GM19468 (cell line): ENCODE results near the gene TXNDC11.

Experiments used
- ATAC-seq: cut with Tn5 transposase; IDR thresholded peaks from one replicate; pipeline ENCODE4 v1.9.1; 2021; ENCODE audit warnings: mild to moderate bottlenecking, moderate library complexity, moderate number of reproducible peaks; ENCODE audit not compliant: unreplicated experiment; ENCODE audit errors: extremely low read depth

Gene TXNDC11

DNA sequence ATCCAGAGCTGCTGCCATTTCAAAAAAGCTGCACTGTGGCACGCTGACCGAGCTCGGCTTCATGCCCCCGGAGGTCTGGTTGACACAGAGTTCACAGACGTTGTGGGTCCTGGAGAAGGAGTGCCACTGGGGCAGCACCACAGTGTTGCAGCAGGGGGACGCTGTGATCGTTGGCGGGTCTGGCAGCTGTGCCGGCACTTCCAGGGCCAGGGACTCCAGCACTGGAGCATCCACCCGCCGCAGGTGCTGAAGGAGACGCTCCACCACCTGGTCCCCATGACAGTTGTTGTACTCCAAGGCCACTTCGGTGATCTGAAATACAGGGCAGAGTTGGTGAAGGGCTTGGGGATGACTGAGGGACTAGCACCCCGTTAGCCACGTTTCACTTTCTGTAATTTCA is 50.9 kb downstream of the TXNDC11 start:
- ATAC-seq: no peak

DNA sequence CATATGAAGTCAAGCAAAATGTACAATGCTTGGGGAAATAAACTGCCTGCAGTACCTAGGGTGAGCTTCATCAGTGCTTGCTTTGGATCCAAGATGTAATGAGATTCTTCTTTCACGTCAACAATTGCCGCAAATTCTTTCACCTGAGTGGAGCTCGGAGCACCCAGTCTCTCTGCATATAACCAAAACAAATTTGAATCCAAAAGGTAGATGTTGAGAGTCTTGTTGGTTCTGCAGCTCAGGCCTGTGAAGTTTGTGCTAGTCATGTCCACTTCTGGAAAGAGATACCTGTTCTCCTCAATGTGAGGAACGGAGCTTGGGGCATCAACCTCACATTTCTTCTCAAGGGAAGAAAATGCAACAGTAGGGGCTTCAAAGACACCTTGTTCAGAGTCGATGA is 51.4 kb downstream of the TXNDC11 start:
- ATAC-seq: no peak

DNA sequence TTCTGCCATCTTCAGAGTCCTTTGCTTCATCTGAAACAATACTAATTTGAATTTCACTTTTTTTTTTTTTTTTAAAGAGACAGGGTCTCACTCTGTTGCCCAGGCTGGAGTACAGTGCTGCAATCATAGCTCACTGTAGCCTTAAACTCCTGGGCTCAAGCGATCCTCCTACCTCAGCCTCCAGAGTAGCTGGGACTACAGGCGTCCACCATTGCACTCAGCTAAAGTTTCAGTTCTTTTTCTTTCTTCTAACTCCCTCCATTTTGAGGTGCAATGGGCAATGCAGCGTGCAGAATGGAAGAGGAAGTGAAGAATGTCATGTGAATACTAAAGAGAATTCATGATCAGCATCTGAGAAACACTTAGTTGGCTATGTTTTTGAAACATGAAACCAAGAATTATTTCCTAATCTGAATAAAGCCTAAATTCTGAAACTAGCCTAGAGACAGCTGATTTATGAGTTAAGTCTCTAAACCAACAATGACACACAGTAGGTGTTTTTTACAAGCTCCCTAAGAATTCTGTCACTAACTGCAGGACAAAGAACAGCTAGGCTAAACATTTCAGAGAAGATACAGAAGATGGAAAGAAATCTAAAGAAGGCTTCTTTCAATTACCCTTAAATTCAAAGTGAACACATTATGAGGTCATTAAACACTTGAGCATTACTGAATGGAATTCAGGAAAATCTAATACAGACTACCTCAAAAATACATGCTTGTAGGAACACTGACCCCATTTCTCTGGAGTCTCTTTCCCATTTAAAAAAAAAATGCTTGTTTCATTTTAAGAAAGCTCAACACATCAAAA is 53.4 kb downstream of the TXNDC11 start:
- ATAC-seq: peak; percentile 52

DNA sequence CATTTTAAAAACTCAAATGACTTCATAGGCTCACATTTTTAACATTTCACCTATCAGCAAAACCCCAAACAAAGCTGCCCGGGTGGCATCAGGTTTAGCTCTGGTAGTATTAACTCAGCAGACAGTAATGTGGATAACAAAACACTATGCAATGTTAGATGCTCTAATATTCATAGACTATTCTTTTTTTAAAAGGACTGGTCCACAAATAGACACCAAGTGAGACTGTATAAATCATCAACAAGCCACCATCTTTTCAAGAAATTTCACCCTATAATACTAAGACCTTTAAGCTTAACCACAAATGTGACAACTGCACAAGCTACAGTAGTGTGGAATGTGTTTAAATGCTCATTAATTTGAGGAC is 54.2 kb downstream of the TXNDC11 start:
- ATAC-seq: no peak

DNA sequence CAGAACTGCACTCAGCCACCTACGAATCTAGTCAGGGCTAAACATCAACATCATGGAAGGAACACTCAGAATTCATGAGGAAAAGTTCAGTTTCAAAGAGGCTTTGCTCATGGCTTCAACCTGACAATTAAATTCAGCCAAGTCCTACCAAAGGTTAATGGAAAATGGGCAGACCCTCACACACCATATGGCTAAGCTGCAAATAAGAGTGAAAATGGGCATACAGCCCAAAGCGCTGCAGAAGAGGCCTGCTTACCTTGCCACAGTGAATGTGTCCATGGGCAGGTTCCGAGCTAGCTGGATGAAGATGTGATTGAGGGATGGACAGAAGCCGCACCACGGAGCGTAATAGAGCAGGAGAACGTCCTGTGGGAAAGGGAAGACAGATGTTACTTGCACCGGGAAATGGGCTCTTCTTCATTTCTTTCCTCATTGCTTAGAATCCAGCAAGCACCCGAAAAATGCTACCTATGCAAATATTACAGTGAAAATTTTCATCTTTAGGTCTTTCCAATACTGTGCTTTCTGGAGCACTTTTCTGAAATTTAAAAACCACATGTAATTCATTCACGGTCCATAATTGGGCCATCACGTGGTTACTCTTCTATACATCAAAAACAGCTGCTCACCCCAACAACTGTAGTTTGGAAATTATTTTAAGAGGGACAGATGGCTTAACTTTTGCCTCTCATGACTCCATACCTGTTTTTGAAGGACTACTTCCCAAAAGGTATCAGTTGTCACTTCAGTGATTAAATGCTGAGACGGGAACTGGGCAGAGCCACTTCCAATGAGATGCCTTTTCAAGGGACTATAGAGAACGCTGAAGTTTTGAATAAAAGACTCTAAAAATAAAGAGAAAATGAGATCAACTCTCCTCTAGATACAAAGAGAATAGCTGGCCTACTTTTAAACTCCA is 54.8 kb downstream of the TXNDC11 start:
- no peak for ATAC-seq

DNA sequence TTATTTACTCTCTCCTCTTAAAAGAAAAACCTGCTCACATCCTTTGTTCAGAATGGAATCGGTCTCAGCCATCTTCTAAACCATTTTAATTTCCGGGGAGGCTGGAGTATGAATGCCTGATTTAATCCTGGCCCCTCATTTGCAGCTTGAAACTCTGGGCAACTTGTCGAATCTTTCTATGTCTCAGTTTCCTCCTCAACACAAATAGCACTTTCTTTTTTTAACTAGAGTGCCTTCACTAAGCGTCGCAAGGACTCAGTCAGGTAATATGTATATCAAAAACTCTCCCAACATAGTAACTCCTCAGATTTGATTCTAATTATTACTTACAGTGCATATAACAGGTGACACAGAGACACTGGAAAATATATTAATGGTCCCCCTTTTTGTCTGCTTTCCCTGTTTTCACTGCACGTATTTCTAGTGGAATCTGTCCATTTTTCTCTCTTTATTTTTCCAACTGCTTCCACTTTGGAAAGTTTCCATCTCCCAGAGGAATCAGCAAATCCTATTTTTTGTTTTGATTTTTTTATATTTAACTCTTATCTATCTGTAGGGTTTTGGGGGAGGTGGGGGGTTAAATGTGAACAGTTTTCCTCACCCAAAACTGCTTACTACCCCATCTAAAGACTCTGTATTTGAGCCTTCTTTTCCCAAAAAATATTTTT is 55.8 kb downstream of the TXNDC11 start:
- ATAC-seq: no peak

DNA sequence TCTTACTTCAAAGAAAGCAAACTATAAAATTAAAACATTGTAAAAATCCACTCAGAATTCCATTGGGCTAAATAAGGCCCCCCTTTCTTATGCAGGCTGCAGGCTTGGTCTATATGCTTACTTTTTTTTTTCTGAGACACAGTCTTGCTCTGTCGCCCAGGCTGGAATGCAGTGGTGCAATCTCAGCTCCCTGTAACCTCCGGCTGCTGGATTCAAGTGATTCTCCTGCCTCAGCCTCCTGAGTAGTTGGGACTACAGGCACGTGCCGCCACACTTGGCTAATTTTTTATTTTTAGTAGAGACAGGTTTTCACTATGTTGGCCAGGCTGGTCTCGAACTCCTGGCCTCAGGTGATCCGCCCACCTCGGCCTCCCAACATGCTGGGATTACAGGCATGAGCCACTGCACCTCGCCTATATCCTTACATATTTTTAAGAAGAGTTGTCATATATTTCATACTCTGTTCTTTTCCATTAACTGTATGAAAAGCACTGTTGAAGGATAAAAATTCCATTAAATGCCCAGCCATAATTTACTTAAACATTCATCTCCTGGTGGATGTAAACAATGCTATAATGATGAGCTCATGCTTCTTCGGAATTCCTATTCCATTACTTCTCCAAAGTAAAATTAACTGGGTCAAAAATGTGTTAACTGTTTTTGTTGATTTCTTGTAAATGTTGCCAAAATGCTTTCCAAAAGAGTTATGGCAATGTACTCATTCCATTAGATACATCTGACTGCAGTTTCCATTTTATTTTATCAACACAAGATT is 56.6 kb downstream of the TXNDC11 start:
- no peak for ATAC-seq

DNA sequence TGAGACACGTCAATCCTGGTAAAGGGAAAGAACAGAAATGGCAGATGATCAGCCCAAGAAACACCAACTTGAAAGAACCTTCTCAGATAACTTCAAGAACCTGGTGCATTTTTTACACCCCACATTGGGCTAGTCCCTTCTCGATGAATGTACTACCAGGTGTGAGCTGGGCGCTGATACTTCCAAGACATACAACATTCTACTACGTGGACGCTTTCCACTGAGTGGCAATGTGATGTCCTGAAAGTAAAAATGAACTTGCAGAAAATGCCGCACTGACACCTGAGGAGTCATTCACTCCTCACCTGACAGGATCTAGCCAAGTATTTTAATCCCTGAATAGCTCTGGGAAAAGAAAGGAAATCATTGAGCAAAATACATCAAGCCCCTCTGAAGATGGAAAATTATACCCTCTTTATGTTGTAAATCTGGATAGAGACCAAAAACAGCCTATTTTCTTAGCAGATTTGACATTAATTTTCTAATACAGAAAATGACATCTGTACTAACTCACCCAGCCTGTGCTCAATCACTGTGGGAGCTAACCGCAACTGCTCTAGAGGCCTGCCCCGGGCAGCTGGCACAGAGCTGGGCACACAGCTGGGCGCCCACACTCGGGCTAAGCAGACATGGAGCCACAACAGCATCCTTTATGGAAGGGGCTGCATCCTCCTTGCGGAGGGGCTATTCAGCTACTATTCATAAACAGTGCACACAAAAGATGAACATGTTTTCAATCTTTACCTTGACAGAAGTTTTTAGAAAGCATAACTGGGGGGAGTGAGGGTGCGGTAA is 58.2 kb downstream of the TXNDC11 start:
- no peak for ATAC-seq

DNA sequence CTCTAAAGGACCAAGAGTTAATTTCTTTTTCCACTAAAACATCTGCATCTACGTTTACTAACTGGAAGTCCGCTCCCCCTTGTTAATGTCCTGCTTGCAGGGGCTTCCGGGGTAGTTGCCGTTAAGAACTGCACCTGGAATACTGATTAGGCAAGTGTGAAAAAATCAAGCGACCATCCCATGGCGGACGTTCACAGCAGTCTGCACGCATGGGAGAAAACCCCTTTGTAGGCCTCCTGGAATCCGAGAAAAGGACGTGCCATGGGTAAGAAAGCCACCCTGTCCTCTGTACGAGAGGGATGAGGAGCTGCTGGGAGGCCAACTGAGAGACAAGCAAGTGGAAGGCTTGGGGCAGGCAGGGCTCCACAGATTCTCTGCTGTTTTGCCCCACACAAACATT is 59.5 kb downstream of the TXNDC11 start:
- ATAC-seq: no peak

DNA sequence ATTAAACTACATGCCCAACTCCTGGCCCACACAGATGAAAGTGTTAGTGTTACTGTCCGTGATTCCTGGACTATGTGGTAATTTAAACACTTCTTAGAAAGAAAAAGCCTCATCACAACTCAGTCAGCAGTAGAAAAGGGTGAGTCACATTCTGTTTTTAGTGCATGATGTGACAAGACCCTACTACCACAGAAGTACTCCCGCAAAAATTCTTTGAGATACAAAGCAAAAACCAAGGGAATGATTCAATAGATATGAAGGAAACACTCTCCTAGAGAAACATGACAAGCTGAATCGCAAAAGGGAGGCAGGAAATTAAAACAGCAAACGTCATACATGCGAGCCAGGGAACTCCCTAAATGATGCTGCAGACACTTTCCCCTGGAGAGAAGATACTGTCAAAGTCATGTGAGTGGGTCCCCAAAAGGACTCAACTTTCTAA is 60.0 kb downstream of the TXNDC11 start:
- ATAC-seq: no peak

DNA sequence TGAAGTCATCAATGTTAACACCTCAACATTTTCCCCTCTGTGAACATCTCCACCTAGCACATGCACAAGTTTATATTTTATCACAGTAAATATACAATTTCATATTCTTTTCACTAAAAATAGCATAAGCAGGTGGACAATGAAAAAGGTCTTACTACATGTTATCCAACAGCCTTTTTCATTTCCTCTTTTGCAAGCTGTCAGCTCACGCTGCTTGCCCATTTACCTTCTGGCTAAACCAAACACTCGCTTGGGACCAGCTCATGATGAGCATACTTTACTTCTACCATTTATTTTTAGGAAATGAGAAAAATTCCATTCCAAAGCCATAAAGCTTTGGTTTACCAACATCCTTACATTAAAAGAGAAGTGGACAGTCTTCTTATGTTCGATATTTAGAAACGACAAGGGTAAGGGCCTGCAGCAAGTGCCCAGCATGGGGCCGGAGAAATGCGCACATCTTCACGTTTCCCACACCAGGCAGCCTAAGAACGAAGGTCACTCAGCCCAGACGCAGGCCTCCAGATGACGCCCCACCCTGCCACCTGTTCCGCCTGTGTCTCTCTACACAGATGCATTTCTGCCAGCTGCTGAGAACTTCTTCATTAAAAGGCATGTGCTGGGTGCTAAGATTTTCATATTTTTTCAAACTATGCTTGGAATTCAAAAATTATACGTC is 60.5 kb downstream of the TXNDC11 start:
- no peak for ATAC-seq

DNA sequence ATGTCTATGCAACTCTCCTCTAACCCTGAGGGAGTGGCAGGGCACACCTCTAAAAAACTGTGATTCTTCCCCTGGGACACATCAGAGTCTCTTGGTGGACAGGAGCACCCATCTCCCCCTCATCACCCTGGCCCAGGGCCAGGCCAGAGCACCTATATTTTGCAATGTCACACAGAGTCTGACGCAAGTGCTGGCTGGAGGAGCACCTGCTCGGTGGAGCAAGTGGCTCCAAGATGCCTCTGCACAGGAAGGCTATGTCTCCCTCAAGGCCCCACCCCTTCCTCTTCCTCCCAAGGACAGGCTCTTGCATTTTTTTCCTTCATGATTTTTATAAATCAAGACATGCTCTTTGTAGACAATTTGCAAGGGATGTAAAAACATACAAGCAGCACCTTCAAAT is 61.1 kb downstream of the TXNDC11 start:
- no peak for ATAC-seq

DNA sequence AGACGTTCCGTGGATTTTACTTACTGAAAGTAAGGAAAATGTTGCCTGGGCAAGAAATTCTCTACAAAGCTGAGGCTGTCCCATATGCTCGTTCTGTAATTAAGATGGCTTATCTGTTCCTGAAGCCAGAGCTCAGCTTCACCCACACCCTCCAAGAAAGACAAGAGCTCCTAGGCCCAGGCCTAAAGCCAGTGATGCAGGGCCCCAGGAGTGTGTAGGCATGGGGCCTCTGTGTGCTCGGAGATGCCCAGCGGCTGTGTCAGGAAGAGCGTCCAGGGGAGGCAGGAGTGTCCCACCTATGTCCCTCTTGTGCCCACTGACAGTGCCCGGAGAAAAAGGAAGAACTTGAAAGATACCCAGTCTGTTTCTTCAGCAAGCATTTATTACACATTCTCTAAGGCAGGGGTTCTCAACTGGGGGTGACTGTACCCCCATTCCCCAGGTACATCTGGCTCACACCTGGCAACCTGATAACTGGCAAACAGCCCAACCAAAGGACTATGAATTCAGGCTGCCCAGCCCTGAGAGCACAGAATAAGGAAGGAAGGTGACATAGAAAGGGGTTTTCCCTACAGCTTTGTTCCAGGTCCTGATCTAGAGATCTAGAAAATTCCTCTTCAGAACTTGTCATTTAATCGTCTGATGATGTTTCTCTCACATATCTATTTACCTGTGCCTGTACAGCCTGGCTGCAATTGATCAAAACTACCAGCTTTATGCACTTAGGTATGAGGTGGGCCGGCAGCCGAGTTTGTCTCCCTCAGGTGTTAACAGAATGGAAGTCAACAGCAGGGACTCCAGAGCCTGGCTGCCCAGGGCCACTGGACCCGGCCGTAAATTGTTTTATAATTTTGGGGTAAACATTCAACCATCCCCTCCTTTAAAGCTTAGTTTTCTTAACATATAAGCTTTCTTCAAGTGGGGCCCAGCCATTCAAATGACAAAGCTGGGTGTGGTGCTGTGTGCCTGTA is 62.4 kb downstream of the TXNDC11 start:
- no peak for ATAC-seq

DNA sequence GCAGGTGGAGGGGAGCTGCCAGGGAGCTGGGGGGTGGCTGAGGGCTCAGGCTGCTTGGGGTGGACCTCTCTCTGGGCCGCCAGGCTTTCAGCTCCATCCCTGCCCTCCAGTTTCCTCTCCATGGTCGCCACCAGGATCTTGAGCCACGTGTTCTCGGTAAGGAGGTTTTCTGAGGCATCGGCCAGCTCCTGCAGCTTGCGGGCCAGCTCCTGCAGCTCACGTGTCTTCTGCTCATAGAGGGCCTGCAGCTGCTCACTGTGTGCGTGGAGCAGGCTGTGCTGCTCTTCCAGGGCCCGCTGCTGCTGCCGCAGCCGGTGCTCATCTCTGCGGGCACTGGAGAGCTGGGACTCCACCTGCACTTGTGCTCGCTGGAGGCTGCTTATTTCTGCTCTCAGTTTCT is 63.4 kb downstream of the TXNDC11 start:
- ATAC-seq: no peak

DNA sequence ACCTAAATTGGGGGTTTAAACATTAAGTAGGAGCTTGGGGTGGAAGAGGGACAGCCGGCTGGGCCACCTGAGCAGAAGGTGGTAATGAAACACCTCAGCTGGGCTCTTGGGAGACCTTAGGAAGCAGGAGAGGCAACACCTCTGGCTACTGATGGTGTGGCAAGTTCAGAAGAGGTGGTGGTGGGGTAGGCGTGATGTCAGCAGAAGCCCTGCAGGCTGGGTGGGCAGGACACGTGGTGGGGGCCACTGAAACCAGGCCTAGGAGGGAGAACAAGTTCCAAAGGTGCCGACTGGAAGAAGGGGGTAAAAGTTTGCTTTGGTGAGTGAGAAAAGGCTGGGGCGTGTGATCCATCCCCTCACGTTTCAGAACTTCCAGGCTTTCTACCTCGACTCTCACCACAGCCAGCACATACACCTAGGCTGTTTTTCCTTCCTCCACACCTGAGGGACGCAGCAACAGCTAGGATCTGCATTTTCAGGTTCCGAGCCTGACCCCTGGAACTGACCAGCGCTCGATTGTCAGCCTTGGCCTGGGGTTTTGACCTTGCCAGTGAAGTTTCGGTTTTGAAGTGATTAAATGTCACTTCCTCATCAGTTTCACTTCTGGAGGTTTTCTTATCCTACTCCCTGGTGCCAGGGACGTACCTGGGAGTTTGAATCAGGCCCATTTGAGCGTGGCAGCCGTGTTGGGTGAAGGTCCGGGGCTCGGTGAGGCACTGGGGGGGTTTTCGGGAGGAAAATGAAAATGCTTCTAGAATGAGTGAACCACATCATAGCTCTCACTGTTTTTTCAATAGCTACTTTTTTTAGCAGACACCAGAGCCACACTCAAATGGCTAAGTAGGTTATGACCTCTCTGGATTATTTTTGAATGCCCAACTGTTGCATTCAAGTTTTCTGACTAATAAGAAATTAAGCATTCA is 64.4 kb downstream of the TXNDC11 start:
- no peak for ATAC-seq

DNA sequence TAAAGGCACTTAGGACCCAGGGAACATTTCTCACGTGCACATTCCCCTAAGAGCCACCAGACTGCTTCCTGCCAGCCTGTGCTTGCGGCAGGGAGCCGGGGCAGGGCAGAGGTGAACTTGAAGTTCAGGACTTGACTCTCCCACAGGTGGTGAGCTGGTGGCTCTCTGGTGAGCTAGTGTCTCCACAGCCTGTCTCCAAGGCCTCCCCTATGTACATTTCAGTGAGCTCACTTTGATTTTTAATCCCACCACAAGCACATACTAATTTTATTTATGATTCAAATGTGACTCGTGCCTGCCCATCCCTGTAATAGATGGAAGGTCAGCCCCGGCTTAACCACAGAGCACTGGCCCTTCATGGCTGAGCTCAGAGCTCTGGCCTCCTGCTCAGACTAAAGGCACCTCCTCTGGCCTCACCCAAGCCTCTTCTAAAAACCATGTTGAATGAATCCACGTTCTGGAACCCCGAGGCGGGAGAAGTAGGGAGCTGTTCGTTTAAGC is 65.2 kb downstream of the TXNDC11 start:
- ATAC-seq: no peak
